GM19397 (cell line): ENCODE measurements around the gene COPS2.

Experiments
- ATAC-seq: cut with Tn5 transposase; IDR thresholded peaks from one replicate; pipeline ENCODE4 v1.9.1; 2021; ENCODE audit warnings: mild to moderate bottlenecking, moderate library complexity; ENCODE audit not compliant: unreplicated experiment

COPS2 gene

DNA sequence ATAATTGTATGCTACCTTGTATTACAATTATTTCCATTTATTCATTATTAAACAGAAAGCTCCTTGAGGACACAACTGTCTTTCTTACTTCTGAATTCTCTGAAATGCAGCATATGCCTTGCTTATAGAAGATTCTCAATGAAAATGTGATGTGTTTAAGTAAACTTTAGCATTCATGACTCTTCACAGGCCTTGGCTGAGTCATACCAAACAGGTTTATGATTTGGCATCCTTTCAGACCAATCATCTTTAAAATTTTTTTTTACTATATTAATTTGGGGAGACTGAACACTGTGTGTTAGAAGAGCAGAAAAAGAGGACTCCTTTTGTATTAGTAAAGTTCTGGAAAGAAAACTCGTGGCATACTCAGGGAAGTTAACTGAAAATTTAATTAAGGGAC, 8.3 kb upstream of the COPS2 start:
- no peak for ATAC-seq

GRCh38 chr15:49155834-49156627, 632 bp upstream of the COPS2 start:
- ATAC-seq = no peak

DNA sequence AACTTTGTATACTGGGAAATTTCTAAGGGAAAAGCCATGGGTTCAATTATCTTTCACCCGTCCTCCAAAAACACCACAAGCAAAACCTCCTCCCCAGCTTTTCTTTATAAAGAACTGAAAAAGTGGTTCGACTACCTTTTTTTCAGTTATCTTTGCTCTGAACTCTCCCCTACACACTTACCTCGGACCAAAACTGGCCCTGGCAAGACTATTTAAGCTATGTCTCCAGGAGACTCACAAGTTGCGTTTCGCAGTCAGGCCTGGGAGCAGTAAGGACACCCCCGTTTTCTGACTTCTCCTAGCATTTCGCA, 645 bp downstream of the COPS2 start:
- ATAC-seq = peak; percentile 15

DNA sequence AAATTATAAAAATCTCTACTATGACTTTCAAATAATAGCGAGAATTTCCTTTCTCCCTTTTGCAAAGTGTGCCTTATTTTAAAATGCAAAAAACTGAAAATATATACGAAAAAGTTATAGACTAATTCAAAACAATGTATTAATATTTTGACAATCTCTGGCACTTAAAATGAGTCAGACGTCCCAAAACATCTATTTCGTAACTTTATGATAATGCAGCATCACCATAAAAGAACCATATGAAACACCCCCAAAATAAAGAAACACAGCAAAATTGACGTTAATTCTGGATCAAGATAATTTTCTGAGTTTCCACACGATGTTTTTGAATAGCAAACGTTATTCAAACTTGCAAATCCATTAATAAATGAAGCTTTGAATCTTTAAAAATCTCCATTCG, 1.0 kb downstream of the COPS2 start:
- ATAC-seq = no peak

GRCh38 chr15:49152552-49153312, 2.7 kb downstream of the COPS2 start:
- no peak for ATAC-seq

DNA sequence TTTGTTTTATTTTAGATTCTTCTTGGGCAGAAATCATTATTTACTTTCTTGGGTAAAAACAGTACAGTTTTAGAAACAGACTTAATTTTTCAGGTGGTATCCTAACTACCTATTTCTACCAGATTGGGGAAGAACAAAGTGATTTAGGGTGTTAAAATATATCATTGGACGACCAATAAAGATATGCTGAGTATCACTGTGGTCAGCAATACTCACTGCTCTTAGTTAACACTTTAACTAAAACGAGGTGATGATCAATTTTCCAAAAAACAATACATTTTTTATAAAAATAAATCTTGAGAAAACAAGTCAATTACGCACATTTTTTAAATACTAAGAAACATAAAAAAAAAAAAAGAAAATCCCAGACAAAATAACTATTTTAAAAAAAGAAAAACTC, 3.6 kb downstream of the COPS2 start:
- ATAC-seq = no peak

DNA sequence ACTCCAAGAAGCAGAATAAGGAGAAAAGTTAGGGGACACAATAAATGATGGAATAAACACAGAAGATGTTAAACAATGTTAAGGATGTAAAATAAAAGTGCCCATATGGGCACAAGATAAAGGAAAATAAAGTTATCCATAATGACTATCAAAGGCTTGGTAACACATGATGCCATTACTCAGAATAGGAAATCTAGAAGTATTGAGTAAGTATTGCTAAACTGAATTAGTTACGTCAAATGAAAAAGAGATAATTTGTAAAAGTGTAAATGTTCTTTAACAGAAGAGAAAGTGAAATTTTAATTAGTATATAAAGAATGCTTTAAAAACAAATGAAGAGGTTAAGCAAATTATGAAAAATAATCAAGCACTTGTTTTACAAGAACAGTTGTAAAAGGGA, 6.7 kb downstream of the COPS2 start:
- no peak for ATAC-seq

DNA sequence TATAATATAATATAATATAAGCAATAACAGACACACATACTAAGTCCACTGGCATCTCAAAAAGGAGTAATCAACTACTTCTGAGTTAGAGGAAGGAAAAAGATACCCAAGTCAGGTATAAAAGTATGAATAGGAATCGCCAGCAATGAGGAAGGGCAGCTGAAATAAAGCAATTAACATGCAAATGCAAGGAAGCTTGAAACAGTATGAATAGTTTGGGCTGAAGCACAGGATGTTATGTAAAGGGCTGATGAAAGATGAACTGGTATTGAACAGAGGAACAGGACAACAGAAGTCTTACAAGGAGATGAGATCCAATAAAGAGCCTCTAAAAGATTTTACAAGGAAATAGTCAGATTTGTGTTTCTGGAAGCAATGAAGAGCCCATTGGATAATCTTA, 7.1 kb downstream of the COPS2 start:
- ATAC-seq = no peak

GRCh38 chr15:49145651-49146609, 9.5 kb downstream of the COPS2 start:
- ATAC-seq = no peak

- no peak for ATAC-seq
Measured at GRCh38 chr15:49137861-49138260, 17.5 kb downstream of the COPS2 start.

DNA sequence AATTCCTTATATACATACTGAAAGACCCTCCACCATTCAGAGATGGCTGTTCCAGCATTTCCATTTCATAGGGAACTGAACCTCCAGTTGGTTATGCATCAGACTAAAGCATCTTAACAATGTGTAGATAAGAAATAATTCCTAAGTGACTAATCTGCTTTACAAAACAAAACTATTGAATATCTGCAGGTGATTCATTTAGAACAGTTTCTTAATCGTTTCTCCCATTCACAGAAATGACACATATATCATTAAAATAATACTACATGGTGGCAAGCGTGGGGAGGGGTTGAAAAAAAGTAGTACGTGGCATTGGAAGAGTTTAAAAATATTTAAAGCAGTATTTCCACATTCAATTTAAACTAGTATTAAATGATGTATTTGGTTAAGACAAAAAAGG, 19.5 kb downstream of the COPS2 start:
- no peak for ATAC-seq

- no peak for ATAC-seq
Measured at GRCh38 chr15:49135342-49135857, 20.0 kb downstream of the COPS2 start.

- no peak for ATAC-seq
Measured at GRCh38 chr15:49134683-49135341, 20.6 kb downstream of the COPS2 start.

GRCh38 chr15:49131403-49131802, 24.0 kb downstream of the COPS2 start:
- no peak for ATAC-seq

DNA sequence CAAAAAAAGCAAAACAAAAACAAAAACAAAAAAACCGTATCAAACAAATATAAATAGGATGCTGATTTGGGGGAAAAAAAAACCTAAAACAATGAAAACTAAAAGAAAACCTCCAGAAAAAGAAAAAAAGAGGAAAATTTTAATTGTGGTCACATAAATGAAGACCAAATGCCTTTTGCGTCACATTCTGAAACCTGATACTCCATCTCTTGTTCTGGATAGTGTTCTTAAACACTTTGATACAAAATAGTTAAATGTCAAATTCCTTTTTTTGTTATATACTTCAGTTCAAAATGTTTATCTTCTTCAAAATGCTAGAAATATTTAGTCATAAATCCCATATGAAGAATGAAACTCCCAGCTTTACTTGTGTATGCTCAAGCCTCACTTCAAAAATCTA, 31.0 kb downstream of the COPS2 start:
- no peak for ATAC-seq

GRCh38 chr15:49122541-49123062, 32.8 kb downstream of the COPS2 start:
- ATAC-seq = no peak

GRCh38 chr15:49121901-49122300, 33.5 kb downstream of the COPS2 start:
- ATAC-seq = no peak

GRCh38 chr15:49120832-49121231, 34.6 kb downstream of the COPS2 start:
- ATAC-seq = no peak

DNA sequence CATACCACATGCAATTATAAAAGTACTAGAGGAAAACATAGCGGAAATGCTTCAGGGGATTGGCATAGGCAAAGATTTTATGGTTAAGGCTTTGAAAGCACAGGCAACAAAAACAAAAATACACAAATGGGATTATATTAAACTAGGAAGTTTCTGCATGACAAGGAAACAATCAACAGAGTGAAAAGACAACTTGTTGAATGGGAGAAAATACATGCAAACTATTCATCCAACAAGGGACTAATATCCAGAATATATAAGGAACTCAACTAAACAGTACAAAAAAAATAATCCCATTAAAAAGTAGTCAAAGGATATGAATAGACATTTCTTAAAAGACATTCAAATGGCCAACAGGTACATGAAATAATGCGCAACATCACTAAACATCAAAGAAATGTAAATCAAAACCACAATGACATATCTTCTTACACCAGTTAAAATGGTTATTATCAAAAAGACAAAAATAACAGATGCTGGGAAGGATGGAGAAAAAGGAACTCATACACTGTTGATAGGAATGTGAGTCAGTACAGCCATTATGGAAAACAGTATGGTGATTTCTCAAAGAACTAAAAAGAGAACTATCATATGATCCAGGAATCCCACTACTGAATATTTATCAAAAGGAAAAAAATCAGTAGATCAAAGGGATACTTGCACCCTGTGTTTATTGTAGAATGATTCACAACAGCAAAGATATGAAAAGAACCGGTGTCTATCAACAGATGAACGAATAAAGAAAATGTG, 39.1 kb downstream of the COPS2 start:
- no peak for ATAC-seq

DNA sequence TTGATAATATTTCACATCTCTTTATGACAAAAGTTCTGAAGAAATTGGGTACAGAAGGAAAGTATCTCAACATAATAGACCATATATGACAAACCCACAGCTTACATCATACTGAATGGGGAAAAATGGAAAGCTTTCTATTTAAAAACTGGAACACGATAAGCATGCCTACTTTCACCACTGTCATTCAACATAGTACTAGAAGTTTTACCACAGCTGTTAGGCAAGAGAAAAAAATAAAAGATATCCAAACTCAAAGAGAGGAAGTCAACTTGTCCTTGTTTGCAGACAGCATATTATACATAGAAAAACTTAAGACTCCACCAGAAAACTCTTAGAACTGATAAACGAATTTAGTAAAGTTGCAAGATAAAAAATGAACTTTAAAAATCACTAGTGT, 40.3 kb downstream of the COPS2 start:
- no peak for ATAC-seq
